ENCODE results near the gene KCTD15.

Gene KCTD15

GRCh38 chr19:33767898-33768413, 28.7 kb upstream of the KCTD15 start:
- peak; percentile 97 to 98 for TF ChIP-seq REST (IDR thresholded peaks at IDR 0.05; ENCODE audit: insufficient read depth in 1 of 2, low read depth in 2 of 2, low read length in 2 of 2)
- TF ChIP-seq TAF1 (IDR thresholded peaks at IDR 0.05; ENCODE audit: borderline replicate concordance, insufficient read depth, low read length): no peak

DNA sequence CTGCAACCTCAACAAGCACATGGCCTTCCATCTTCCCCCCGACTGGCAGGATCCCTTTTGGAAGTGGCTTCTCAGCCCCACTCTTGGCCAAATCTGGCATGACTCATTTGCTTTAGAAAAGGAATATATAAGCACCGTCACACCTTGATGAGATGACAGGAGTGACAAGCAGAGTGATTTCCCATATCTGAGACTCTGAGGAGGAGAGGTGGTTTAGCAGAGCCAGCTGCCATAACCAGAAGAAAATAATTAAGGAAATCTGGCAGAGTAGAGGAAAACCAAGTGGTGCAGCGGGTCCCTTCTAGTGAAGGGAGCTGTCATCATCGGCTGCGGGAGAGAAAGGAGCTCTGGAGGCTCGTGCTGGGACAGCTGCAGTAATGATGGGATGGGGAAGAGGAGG, 27.5 kb upstream of the KCTD15 start:
- TF ChIP-seq SIN3A (IDR thresholded peaks at IDR 0.05; ENCODE audit: borderline replicate concordance, insufficient read depth, low read length) (no peak), POLR2AphosphoS5 (IDR thresholded peaks at IDR 0.05; ENCODE audit: low read depth, low read length) (no peak), FOXP2 (optimal IDR thresholded peaks at IDR 0.05; ENCODE audit: borderline replicate concordance, extremely low read depth, extremely low read length, insufficient read depth) (no peak), REST (IDR thresholded peaks at IDR 0.05; ENCODE audit: insufficient read depth in 1 of 2, low read depth in 2 of 2, low read length in 2 of 2) (no peak), TAF1 (IDR thresholded peaks at IDR 0.05; ENCODE audit: borderline replicate concordance, insufficient read depth, low read length) (no peak)

- TF ChIP-seq POLR2AphosphoS5 (IDR thresholded peaks at IDR 0.05; ENCODE audit: low read depth, low read length) (no peak), FOXP2 (optimal IDR thresholded peaks at IDR 0.05; ENCODE audit: borderline replicate concordance, extremely low read depth, extremely low read length, insufficient read depth) (no peak), REST (IDR thresholded peaks at IDR 0.05; ENCODE audit: insufficient read depth in 1 of 2, low read depth in 2 of 2, low read length in 2 of 2) (no peak), TAF1 (IDR thresholded peaks at IDR 0.05; ENCODE audit: borderline replicate concordance, insufficient read depth, low read length) (no peak), SIN3A (IDR thresholded peaks at IDR 0.05; ENCODE audit: borderline replicate concordance, insufficient read depth, low read length) (no peak)
These were observed 26.6 kb upstream of the KCTD15 start for GRCh38 chr19:33770107-33770506.

DNA sequence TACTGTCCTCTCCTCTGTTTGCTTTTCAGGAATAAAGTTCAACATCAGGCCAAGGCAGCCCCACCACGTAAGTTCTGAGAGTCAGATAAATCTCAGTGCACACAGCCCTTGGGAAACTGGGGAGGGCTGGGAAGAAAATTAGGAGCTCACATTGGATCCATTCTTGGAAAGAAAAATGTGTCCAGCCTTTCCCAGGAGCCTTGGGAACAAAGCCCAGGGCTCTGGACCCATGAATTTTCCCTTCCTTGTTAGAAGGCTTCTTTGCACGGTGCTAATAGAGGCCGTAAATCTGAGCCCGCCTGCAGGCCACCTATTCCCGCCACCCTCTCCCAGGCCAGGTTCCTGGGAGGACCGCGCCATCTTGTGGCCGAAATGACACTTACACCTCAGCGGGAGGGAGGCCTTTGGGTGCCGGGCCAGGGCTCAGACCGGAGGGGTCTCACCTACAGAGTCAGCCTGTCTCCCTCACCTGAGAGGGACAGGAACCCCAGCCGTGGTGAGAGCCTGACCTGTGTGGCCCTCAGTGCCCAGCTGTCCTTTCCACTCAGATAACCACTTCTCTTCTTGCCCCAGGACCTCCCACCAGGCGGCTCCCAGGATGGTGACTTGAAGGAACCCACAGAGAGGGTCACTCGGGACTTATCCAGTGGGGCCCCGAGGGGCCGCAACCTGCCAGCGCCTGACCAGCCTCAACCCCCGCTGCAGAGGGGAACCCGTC, 25.1 kb upstream of the KCTD15 start:
- TF ChIP-seq REST (IDR thresholded peaks at IDR 0.05; ENCODE audit: insufficient read depth in 1 of 2, low read depth in 2 of 2, low read length in 2 of 2) (0 out of 4 replicates have a peak, but pooled peaks of 1 of the 2 experiments have one; percentile 13), TAF1 (IDR thresholded peaks at IDR 0.05; ENCODE audit: borderline replicate concordance, insufficient read depth, low read length) (no peak)

Data from PFSK-1 (cell line).